Cardiac muscle cell (in vitro differentiated cells and primary cell): ENCODE results near the gene OR6A2. TPM values are rescaled to one million over a fixed set of nuclear protein-coding genes. Genes with fewer than 3 reads are reported as not detected.

Experiments
- DNase-seq, 2 donors: peaks; one replicate each; pipeline versions ENCODE4 v3.0.0 to v3.0.0-alpha.2; 2010 to 2017; ENCODE audit warnings: low read depth in 1 of 2, low spot score in 1 of 2
- H3K27ac ChIP-seq: fragments of 200-600 bp; sonication (generic); 2 replicates; pipeline ENCODE4 v1.5.1; 2016
- H3K27me3 ChIP-seq: fragments of 200-600 bp; sonication (generic); 2 replicates; pipeline ENCODE4 v1.6.0; 2016; ENCODE audit warnings: control low read depth
- H3K36me3 ChIP-seq: fragments of 200-600 bp; sonication (generic); 2 replicates; pipeline ENCODE4 v1.5.1; 2016; ENCODE audit warnings: control low read depth
- H3K4me1 ChIP-seq: fragments of 200-600 bp; sonication (generic); 2 replicates; pipeline ENCODE4 v1.8.1; 2017; ENCODE audit warnings: low read depth, mild to moderate bottlenecking, mixed run types
- H3K4me3 ChIP-seq: fragments of 200-600 bp; sonication (generic); 2 replicates; pipeline ENCODE4 v1.5.1; 2016; ENCODE audit warnings: mild to moderate bottlenecking
- H3K9me3 ChIP-seq: fragments of 200-600 bp; sonication (generic); 2 replicates; pipeline ENCODE4 v1.5.1; 2017; ENCODE audit warnings: low read depth, mild to moderate bottlenecking, control low read depth
- polyA plus RNA-seq: library from polyadenylated mRNA; unstranded; fragments of >200 nt; fragmentation: Nextera tagmentation; extraction: Ambion mirVana; gene quantifications from 2 replicates; pipeline ENCODE4 v1.2.1, GENCODE V29; 2016
- total RNA-seq: library from RNA; depleted of rRNA; stranded (reverse); fragments of >200 nt; gene quantifications from 2 replicates; pipeline ENCODE4 v1.2.3, GENCODE V29; 2016
- TF ChIP-seq, protein P1 (sequence below): IDR thresholded peaks from 2 replicates; pipeline ENCODE4 v1.5.1; 2012; ENCODE audit warnings: low read depth, mild to moderate bottlenecking, low read length

Gene OR6A2
- total and polyA plus RNA-seq, 2 experiments from 2014 or later, result 0.07 to 0.12 TPM

DNA sequence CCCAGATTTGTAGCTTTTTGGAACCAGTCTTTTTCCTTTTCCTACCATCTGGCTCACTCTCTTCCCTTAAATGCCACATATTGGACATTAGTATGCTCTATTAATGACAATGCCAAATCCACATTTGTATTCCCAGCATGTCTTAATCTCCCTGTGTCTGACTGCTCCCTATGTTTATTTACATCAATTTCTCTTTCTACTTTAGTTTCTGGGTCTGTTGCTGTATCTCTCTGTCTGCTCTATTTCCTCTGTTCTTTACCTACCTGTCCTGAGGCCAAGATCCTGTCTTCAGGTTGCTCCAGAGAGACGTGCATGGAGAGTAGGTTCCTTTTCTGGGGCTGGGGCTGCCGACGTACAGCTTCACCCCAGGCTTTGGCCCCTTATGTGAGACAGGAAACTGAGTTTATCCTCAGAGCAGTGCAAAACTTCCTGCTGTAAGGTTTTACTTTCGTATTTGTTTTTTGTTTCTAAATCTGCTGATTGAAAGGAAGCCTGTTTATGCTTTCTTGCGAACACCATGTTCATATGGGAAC lies 53.3 kb downstream of the OR6A2 start:
- Histone ChIP-seq H3K4me3 (no peak overlapping the region), H3K36me3 (no peaks in the 10 kb centered on the region), H3K4me1 (no peaks in the 10 kb centered on the region), H3K27ac (no peak overlapping the region), H3K27me3 (no peaks in the 10 kb centered on the region), H3K9me3 (no peaks in the 10 kb centered on the region)
- DNase-seq, result peak in 1 of 2 donors; percentile 11
- TF ChIP-seq, protein P1, sequence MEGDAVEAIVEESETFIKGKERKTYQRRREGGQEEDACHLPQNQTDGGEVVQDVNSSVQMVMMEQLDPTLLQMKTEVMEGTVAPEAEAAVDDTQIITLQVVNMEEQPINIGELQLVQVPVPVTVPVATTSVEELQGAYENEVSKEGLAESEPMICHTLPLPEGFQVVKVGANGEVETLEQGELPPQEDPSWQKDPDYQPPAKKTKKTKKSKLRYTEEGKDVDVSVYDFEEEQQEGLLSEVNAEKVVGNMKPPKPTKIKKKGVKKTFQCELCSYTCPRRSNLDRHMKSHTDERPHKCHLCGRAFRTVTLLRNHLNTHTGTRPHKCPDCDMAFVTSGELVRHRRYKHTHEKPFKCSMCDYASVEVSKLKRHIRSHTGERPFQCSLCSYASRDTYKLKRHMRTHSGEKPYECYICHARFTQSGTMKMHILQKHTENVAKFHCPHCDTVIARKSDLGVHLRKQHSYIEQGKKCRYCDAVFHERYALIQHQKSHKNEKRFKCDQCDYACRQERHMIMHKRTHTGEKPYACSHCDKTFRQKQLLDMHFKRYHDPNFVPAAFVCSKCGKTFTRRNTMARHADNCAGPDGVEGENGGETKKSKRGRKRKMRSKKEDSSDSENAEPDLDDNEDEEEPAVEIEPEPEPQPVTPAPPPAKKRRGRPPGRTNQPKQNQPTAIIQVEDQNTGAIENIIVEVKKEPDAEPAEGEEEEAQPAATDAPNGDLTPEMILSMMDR, result no peak

DNA sequence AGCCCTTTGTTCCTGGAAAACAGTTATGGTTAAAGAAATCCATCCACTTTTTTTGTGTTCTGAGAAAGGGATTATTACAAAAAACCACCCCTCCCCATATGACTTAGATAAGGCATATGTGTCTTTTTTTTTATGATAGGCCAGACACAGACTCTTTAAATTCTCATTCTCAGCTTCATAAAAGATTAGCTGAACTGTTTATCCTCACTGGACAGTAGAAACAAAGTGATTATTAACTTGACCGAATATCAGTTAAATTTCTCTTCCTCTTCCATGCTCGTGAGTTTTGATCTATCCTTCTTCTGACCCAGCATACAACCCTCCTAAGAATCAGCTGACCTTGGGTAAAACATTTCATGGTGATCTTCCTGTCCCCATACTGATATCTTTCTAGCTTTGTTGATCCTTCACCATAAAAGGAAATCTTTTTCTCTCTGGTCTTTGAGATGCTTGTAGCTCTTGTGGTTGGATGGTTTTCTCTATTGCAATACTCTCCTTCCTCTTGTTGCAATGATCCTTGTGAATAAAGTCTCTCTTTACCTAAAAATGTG lies 53.9 kb downstream of the OR6A2 start:
- Histone ChIP-seq H3K4me3 (no peak overlapping the region), H3K4me1 (no peaks in the 10 kb centered on the region), H3K27ac (no peak overlapping the region), H3K27me3 (no peaks in the 10 kb centered on the region), H3K9me3 (no peaks in the 10 kb centered on the region), H3K36me3 (no peaks in the 10 kb centered on the region)
- TF ChIP-seq, protein P1, result no peak
- DNase-seq, result peak in 1 of 2 donors; percentile 3

DNA sequence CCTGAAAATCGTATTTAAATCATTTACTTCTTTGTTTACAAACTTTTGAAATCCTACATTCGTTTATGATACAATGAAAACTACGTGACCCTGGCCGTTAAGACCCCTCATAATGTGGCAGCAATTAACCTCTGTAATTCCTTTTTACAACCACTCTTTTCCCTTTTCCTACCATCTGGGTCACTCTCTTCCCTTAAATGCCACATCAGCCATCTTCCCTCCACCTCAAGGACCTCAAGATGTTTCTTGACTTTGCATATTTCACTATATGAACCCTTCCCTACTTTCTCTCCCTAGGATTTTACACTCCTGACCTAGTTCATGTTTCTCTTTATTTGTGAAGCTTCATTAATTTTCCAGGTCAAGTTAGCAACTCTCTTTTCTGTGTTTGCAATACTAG lies 54.5 kb downstream of the OR6A2 start:
- Histone ChIP-seq H3K4me3 (no peak overlapping the region), H3K36me3 (no peaks in the 10 kb centered on the region)
- TF ChIP-seq, protein P1, result no peak

GRCh38 chr11:6742260-6742659 lies 57.2 kb downstream of the OR6A2 start:
- no peak overlapping the region for H3K4me3 ChIP-seq
- H3K27ac ChIP-seq, result no peak overlapping the region
- TF ChIP-seq, protein P1, result no peak

More for the DNA sequence above, 54.5 kb downstream of the OR6A2 start:
- no peak for DNase-seq
- no peaks in the 10 kb centered on the region for H3K4me1 ChIP-seq
- H3K27me3 ChIP-seq, result no peaks in the 10 kb centered on the region
- no peak overlapping the region for H3K27ac ChIP-seq
- H3K9me3 ChIP-seq, result no peaks in the 10 kb centered on the region

More at GRCh38 chr11:6742260-6742659, 57.2 kb downstream of the OR6A2 start:
- Histone ChIP-seq H3K4me1 (no peaks in the 10 kb centered on the region), H3K27me3 (no peaks in the 10 kb centered on the region), H3K9me3 (no peaks in the 10 kb centered on the region), H3K36me3 (no peaks in the 10 kb centered on the region)
- no peak for DNase-seq

Other genes starting within 250 kb of the OR6A2 start
- gene RRP8, start 196.1 kb downstream of the OR6A2 start, total RNA-seq, result 20.7 and 27.3 TPM in 2 replicates
- 32.6 and 46.0 TPM in 2 replicates for gene RRP8, start 196.1 kb downstream of the OR6A2 start, polyA plus RNA-seq
- 221 and 259 TPM in 2 replicates for gene ILK, start 195.9 kb downstream of the OR6A2 start, total RNA-seq
- gene ILK, start 195.9 kb downstream of the OR6A2 start, polyA plus RNA-seq, result 270 and 316 TPM in 2 replicates
- gene TAF10, start 187.5 kb downstream of the OR6A2 start, total RNA-seq, result 72.6 and 113 TPM in 2 replicates
- 277 and 316 TPM in 2 replicates for gene TAF10, start 187.5 kb downstream of the OR6A2 start, polyA plus RNA-seq
- 13.2 and 27.8 TPM in 2 replicates for gene TPP1, start 180.3 kb downstream of the OR6A2 start, total RNA-seq
- gene TPP1, start 180.3 kb downstream of the OR6A2 start, polyA plus RNA-seq, result 28.0 and 36.8 TPM in 2 replicates
- 45.8 and 60.2 TPM in 2 replicates for gene DCHS1, start 143.9 kb downstream of the OR6A2 start, total RNA-seq
- 16.0 and 19.8 TPM in 2 replicates for gene DCHS1, start 143.9 kb downstream of the OR6A2 start, polyA plus RNA-seq
- gene MRPL17, start 116.3 kb downstream of the OR6A2 start, total RNA-seq, result 52.1 and 100 TPM in 2 replicates
- gene MRPL17, start 116.3 kb downstream of the OR6A2 start, polyA plus RNA-seq, result 62.1 and 108 TPM in 2 replicates
- 0.12 TPM in 1 of 2 replicates, not detected in the other for gene OR2AG2, start 27.7 kb downstream of the OR6A2 start, total RNA-seq
- 0.16 and 0.28 TPM in 2 replicates for gene OR2AG2, start 27.7 kb downstream of the OR6A2 start, polyA plus RNA-seq
- gene OR2AG1, start 16.7 kb downstream of the OR6A2 start, total RNA-seq, result not detected in 2 replicates
- 0.04 and 0.09 TPM in 2 replicates for gene OR2AG1, start 16.7 kb downstream of the OR6A2 start, polyA plus RNA-seq
- gene OR10A5, start 46.0 kb upstream of the OR6A2 start, total RNA-seq, result not detected in 2 replicates
- gene OR10A5, start 46.0 kb upstream of the OR6A2 start, polyA plus RNA-seq, result 1.00 TPM in 1 of 2 replicates, not detected in the other
- gene OR10A2, start 63.4 kb upstream of the OR6A2 start, total RNA-seq, result not detected in 2 replicates
- 0.26 TPM in 1 of 2 replicates, not detected in the other for gene OR10A2, start 63.4 kb upstream of the OR6A2 start, polyA plus RNA-seq
- gene OR10A4, start 76.9 kb upstream of the OR6A2 start, total RNA-seq, result not detected in 2 replicates
- not detected in 2 replicates for gene OR10A4, start 76.9 kb upstream of the OR6A2 start, polyA plus RNA-seq
- not detected in 2 replicates for gene OR2D2, start 92.8 kb upstream of the OR6A2 start, total RNA-seq
- not detected in 2 replicates for gene OR2D2, start 92.8 kb upstream of the OR6A2 start, polyA plus RNA-seq
- not detected in 2 replicates for gene OR2D3, start 121.3 kb upstream of the OR6A2 start, total RNA-seq
- 0.51 TPM in 1 of 2 replicates, not detected in the other for gene OR2D3, start 121.3 kb upstream of the OR6A2 start, polyA plus RNA-seq
- gene ZNF215, start 126.7 kb upstream of the OR6A2 start, total RNA-seq, result 0.86 and 1.6 TPM in 2 replicates
- gene ZNF215, start 126.7 kb upstream of the OR6A2 start, polyA plus RNA-seq, result 1.0 and 1.6 TPM in 2 replicates
- gene ZNF214, start 220.7 kb upstream of the OR6A2 start, total RNA-seq, result 6.1 and 7.9 TPM in 2 replicates
- 4.4 and 4.5 TPM in 2 replicates for gene ZNF214, start 220.7 kb upstream of the OR6A2 start, polyA plus RNA-seq
- 0.60 and 0.92 TPM in 2 replicates for gene NLRP14, start 220.8 kb upstream of the OR6A2 start, total RNA-seq
- gene NLRP14, start 220.8 kb upstream of the OR6A2 start, polyA plus RNA-seq, result 1.0 and 1.4 TPM in 2 replicates